Pons (tissue), 1 donor: ENCODE data around the gene C4A.
A peak's percentile ranks its signal among the peaks of the same experiment; 100 is the strongest.
"Not testable (repeated sequence)": the region's sequence is repeated elsewhere in the genome, so short reads cannot be mapped to it uniquely, and the experiment has no call there.

ENCODE experiments used
- DNase-seq: peaks from one replicate; pipeline ENCODE4 v3.0.0-alpha.2; 2016; ENCODE audit warnings: low spot score

Gene C4A

DNA sequence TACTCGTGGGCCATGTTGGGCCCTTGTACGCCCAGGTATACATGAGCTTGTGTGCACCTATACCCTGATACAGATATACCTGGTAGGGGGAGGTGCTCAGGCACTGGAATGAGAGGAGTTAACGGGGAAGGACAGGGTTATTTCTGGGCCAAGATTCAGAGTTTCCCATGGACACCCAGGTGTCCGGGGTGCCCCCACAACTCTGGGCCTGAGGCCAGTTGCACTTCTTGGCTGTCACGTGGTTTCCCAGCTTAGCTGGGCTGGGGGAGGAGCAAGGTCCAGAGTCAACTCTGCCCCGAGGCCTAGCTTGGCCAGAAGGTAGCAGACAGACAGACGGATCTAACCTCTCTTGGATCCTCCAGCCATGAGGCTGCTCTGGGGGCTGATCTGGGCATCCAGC, at the start of gene C4A:
C4A (plus strand) TSS at position 314 of the 400 bp plus-strand sequence; CDS start at position 365, 51 bp downstream.
- DNase-seq: not testable (repeated sequence)

DNA sequence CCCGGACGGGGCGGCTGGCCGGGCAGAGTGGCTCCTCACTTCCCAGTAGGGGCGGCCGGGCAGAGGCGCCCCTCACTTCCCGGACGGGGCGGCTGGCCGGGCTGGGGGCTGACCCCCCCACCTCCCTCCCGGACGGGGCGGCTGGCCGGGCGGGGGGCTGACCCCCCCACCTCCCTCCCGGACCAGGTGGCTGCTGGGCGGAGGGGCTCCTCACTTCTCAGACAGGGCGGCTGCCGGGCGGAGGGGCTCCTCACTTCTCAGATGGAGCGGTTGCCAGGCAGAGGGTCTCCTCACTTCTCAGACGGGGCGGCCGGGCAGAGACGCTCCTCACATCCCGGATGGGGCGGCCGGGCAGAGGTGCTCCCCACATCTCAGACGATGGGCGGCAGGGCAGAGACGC, 49.7 kb upstream of the C4A start:
- DNase-seq: not testable (repeated sequence)

DNA sequence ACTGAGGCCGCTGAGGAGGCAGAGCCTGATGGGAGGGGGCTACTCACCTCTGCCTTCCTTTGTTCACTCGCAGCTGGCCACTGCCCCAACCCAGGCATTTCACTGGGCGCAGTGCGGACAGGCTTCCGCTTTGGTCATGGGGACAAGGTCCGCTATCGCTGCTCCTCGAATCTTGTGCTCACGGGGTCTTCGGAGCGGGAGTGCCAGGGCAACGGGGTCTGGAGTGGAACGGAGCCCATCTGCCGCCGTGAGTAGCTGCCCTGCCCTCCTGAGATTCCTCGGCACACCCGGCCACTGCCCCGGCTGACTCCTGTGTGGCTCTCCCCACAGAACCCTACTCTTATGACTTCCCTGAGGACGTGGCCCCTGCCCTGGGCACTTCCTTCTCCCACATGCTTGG, 48.3 kb upstream of the C4A start:
- no peak for DNase-seq

DNA sequence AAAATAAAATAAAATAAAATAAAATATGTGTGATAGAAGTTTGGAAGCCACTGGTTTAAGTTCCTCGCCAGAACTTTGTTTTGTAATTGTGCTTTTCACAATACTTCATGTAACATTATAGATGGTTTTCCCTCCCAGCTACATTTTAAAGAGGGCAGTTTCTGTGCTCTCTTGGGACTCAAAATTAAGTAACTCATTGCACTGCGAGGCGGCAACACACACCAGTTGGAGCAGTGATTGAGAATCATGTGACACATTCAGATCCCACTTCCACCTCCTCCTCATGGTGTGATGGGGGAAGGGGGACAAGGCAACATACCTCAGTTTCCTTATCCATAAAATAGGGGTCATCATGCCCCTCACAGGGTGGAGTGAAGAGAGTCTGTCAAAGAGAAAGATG, 46.8 kb upstream of the C4A start:
- DNase-seq: no peak

DNA sequence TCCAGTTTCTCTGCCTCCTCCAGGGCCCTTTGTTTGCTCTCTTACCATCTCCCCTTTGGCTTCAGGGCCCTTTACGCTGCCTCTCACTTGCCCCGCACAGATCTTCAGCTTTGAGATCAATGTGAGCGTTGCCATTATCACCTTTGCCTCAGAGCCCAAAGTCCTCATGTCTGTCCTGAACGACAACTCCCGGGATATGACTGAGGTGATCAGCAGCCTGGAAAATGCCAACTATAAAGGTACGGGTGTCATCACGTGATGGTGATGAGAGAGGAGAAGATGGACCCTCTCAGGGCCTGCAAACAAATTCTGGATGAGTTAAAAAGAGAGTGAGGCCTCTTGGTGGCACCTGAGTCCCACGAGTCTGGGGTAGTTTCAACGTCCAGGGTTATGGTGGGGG, 46.0 kb upstream of the C4A start:
- DNase-seq: no peak

DNA sequence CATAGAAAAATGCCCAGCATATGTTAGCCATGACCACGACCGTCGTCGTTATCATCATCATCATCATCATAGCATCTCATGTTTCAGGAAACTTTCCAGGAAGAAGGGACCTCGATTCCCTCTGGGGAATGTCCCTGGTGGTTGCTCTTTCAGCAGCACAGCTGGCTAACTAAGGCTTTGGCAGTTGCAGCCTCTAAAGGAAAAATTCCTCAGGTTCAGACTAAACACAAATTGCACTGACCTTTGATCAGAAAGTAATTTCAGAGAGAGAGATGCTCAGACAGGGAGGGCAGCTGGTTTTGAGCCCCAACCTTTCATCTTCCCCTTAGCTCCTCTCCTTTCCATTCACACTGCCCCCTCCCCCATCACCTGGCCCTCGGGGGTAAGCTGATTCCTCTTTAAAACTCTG, 41.6 kb upstream of the C4A start:
- no peak for DNase-seq

DNA sequence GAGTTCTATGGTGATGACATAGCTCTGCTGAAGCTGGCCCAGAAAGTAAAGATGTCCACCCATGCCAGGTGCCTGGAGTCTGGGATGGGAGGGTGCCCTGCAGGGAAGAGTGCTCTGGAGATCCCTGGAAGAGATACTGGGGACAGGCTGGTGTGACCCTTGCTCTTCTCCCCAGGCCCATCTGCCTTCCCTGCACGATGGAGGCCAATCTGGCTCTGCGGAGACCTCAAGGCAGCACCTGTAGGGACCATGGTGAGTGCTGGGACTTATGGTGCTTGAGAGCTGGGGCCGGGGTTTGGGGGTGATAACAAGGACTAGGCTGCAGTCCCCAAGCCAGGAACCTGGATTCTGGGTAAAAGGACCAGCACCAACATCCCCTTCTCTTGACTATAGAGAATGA, 38.1 kb upstream of the C4A start:
- no peak for DNase-seq

DNA sequence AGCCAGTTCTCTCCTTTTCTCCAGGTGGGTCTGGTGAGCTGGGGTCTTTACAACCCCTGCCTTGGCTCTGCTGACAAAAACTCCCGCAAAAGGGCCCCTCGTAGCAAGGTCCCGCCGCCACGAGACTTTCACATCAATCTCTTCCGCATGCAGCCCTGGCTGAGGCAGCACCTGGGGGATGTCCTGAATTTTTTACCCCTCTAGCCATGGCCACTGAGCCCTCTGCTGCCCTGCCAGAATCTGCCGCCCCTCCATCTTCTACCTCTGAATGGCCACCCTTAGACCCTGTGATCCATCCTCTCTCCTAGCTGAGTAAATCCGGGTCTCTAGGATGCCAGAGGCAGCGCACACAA, 36.7 kb upstream of the C4A start:
- DNase-seq: no peak

DNA sequence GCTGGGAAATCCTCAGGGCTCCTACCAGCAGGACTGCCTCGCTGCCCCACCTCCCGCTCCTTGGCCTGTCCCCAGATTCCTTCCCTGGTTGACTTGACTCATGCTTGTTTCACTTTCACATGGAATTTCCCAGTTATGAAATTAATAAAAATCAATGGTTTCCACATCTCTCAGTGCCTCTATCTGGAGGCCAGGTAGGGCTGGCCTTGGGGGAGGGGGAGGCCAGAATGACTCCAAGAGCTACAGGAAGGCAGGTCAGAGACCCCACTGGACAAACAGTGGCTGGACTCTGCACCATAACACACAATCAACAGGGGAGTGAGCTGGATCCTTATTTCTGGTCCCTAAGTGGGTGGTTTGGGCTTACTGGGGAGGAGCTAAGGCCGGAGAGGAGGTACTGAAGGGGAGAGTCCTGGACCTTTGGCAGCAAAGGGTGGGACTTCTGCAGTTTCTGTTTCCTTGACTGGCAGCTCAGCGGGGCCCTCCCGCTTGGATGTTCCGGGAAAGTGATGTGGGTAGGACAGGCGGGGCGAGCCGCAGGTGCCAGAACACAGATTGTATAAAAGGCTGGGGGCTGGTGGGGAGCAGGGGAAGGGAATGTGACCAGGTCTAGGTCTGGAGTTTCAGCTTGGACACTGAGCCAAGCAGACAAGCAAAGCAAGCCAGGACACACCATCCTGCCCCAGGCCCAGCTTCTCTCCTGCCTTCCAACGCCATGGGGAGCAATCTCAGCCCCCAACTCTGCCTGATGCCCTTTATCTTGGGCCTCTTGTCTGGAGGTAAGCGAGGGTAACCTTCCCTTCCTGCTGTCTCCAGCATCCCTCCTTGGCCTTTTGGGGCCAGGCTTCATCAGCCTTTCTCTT, 36.1 kb upstream of the C4A start, which contains the start of gene CFB:
CFB (plus strand) TSS at position 589 of the 863 bp plus-strand sequence; CDS start at position 716, 127 bp downstream.
- DNase-seq: no peak

DNA sequence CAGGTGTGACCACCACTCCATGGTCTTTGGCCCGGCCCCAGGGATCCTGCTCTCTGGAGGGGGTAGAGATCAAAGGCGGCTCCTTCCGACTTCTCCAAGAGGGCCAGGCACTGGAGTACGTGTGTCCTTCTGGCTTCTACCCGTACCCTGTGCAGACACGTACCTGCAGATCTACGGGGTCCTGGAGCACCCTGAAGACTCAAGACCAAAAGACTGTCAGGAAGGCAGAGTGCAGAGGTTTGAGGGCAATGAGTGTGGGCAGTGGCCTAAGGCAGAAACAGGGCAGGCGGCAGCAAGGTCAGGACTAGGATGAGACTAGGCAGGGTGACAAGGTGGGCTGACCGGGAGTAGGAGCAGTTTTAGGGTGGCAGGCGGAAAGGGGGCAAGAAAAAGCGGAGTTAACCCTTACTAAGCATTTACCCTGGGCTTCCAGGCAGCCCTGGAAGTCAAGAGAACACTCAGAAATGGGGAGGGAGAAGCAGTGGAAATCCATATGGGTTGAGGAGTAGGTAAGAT, 35.4 kb upstream of the C4A start:
- DNase-seq: no peak

DNA sequence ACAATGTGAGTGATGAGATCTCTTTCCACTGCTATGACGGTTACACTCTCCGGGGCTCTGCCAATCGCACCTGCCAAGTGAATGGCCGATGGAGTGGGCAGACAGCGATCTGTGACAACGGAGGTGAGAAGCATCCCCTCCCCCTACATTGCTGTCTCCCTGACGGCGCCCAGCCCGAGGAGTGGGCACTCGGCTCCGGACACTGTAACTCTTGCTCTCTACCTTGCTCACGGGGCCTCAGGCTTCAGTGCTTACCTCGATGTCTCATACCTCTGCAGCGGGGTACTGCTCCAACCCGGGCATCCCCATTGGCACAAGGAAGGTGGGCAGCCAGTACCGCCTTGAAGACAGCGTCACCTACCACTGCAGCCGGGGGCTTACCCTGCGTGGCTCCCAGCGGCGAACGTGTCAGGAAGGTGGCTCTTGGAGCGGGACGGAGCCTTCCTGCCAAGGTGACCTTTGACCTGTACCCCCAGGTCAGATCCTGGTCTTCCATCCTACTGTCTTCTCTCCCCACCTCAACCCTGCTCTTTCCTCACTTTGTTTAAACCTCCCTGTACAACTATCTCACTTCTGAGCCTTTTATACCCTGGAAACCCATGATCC, 34.7 kb upstream of the C4A start:
- DNase-seq: no peak

DNA sequence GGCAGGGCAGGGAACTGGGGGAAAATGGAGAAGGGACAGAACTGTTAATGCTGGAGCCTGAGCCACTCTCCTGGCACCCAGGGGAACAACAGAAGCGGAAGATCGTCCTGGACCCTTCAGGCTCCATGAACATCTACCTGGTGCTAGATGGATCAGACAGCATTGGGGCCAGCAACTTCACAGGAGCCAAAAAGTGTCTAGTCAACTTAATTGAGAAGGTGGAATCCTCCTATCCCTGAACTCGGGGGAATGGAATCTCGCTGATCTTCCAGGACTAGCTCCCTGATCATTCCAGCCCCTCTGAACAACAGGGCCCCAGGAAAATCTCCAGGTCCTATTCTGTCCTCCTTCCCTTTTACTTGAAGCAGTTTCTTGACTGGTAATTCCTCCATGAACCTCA, 34.0 kb upstream of the C4A start:
- DNase-seq: no peak

DNA sequence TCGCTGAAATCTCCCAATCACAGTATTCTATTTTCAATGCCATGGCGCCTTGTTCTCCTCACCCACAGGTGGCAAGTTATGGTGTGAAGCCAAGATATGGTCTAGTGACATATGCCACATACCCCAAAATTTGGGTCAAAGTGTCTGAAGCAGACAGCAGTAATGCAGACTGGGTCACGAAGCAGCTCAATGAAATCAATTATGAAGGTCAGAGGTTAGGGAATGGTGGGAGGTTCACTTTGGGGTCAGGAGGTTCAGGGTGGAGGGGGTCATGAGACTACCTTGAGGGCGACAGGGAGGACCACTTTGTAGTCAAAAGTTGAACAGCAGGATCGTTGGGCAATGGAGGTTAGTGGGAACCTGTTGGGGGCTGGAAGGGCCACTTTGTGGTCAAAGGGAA, 33.6 kb upstream of the C4A start:
- DNase-seq: no peak

DNA sequence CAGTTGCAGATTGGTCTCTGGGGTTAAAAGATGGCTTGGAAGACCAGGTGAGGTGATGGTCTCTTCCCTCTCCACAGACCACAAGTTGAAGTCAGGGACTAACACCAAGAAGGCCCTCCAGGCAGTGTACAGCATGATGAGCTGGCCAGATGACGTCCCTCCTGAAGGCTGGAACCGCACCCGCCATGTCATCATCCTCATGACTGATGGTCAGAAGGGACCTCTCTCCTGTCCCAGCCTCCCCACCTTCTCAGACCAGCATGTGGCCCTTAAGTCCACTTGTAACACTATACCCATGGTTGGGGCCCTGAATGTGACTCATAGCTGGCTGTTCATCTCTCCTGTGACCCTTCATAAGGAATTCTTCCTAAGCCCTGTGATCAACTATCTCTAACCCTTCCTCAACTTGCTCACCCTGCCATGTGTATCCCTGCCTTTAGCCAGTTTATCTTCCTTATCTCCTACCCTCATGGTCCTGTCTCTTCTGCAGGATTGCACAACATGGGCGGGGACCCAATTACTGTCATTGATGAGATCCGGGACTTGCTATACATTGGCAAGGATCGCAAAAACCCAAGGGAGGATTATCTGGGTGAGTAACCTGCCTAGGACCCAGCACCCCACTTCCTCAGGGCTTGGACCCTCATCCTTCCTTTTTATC, 33.0 kb upstream of the C4A start:
- DNase-seq: no peak

DNA sequence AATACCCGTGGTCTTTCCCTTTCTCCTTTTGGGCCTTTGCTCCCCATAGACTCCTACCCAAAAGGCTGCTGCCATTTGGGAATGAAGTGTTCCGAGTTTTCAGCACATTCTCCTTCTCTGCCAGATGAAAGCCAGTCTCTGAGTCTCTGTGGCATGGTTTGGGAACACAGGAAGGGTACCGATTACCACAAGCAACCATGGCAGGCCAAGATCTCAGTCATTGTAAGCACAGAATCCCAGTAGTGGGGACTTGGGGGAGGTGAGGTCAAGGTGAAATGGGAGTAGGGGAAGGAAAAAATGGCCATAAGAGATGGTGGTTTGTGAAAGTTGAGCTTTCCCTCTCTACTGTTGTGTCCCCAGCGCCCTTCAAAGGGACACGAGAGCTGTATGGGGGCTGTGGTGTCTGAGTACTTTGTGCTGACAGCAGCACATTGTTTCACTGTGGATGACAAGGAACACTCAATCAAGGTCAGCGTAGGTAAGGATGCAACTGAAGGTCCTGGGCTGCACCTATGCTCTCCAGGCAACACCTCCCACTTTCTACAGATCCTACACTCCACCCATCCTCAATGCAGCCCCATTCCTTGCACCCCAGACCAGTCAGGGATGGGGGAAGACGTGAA, 31.8 kb upstream of the C4A start:
- DNase-seq: no peak

DNA sequence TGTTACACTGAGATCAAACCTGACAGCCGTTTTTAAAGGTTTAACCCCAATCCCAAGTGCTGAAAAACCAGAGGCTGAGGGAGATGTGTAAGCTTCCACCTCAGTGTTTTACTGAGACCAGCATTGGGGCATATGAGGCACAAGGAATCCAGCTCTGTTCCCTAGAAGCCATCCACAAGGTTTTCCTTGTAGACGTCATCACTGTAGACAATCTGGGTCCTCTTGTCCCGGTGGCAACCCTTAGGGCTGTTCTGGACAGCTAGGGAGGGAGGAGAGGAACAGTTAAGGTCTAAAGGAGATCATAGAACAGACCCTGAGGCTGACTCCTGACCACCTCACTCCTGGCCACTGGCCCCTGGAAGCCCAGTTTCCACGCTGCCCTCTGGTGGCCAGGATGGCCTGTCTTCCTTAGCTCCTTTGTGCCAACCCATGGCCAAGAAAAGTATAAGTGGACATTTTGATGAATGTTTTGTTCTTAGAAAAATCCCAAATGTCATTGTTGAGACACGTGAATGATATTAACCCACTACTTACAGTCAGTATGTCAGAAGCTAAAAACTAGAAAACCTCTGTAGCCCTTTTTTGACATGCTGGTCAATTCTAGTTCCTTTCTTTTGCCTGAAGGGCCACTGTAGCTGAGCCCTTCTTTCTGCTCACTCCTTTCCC, 29.6 kb upstream of the C4A start:
- peak; percentile 65 for DNase-seq

DNA sequence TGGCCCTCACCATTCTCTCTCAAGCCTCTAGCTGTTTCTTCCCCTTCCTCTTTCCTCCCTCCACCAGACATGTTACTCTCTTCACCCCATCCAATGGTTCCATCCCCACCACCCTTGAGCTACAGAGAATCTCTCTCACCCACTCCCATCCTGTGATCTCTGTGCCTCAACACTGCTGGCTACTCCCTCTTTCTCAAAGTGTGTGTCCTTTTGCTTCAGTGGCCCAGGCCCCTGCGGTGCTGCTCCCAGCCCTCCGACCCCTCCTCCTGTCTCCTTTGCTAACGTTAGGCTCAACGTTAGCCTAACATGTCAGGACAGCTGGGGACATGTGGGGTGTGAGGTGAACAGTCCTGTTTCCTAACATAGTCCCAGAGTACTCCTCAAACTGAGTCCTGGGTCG, 29.0 kb upstream of the C4A start:
- DNase-seq: no peak

DNA sequence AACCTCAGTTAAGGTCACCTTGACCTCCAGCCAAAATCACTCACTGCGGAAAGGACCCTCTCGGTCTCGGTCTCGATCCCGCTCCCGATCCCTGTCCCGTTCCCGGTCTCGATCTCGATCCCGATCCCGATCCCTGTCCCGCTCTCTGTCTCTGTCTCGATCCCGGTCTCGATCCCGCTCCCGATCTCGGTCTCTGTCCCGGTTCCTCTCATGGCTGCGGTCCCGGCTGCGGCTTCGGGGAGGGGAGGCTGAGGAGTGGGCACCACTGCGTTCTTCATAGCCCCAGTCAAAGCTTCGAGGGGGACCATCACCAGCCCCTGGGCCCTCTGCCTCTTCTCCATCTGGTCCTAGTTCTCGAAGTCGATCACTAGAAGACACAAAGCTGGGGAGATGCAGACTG, 27.3 kb upstream of the C4A start:
- DNase-seq: no peak

DNA sequence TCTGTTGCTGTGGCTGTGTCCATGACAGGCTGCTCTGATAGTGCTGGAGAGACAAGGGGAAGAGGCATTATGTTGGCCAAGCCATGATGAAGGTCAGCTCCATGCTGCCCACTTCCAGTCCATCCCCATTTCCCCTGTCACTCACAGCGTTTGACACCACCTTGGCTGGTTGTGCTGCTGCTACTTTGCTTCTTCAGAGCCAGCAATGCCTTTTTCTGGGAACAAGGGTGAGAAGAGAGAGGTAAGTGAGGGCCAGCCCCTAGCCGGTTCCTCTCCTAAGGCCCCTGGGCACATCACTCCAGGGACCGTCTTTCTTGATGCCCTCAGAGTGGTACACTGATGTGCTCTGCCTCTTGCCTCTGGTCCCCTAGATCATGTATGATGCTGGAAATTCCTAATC, 25.1 kb upstream of the C4A start:
- no peak for DNase-seq

DNA sequence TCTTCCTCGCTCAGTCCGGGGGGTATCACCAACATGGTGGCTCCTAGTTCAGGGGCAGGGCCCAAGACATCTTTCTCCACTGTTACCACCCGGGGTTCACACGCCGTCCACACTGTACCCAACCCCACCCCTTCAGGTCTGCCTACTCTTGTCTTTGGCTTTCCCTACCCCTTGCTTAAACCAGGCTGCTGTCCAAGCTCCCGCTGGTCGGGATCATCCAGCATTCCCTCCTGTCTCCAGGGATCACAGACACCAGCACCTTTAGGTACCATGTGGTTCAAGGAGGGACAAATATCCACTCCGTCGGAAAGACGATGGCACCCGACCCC, 23.5 kb upstream of the C4A start:
- DNase-seq: no peak

DNA sequence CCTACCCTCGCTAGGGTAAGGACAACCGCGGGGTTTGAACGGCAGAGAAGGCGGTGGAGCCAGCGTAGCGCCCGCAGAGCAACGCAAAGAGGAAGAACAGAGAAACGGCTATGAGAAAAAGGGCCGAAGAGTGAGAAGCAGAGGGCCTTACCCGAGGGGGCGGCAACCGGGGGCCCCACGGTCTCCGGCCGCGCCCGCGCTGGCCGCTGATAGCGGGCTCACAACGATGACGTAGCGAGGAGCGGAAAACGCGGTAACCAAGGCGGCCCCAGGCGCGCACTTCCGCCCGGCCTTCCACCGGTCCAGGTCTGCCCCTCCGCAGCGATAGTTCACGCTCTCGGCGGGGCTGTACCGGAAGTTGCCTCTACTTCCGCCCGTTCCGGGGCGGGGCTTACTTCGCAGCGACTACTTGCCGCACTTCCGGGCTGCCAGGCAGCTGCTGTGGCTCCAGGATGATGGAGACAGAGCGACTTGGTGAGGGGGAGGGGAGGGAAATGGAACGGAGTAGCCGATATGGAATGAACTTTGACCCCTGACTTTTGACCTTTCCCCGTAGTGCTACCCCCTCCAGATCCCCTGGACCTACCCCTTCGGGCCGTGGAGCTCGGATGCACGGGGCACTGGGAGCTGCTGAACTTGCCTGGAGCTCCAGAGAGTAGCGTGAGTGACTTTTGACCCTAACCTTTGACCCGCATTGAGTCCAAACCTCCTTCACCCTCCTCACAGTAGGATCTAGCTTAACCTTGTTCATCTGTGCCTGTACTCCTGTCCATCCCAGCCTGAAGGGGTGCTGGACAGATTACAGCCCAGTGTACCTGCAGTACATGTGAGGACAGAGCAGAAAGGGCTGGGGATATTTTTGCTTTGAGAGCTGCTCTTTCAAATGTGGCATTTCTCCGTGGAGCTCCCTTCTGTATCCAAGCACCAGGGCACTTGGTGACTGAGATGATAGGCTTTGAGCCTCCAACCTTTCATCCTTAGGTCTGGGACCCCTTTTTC, 22.8 kb upstream of the C4A start, which contains the start of the genes NELFE and SKIC2:
NELFE (minus strand) TSS at position 231 of the 999 bp plus-strand sequence. CDS start 525 bp downstream, outside the sequence.
SKIC2 (plus strand) TSS at position 435 of the 999 bp plus-strand sequence; CDS start at position 453, 18 bp downstream.
- DNase-seq: peak; percentile 98
